ENCODE results near the gene CELF1. TPM values are rescaled to one million over a fixed set of nuclear protein-coding genes. Genes with fewer than 3 reads are reported as not detected.

CELF1 gene
- total RNA-seq, 1 donor from 2014 or later = 173 TPM

GRCh38 chr11:47488674-47489394 lies 64.1 kb downstream of the CELF1 start:
- Mint-ChIP-seq H3K27me3 (ENCODE audit: insufficient read depth, low read depth) (no peaks in the 10 kb centered on the region), H3K4me1 (no peaks in the 10 kb centered on the region), H3K27ac (no peak overlapping the region), H3K4me3 (no peak overlapping the region), H3K36me3 (peaks cover 27% of the 10 kb centered on the region), H3K9me3 (no peaks in the 10 kb centered on the region)
- Histone ChIP-seq H3K79me2 (ENCODE audit: low read depth) (peaks cover 74% of the 10 kb centered on the region), H3K4me1 (no peaks in the 10 kb centered on the region), H3K9ac (no peak overlapping the region), H2AFZ (replicated peaks) (no peak overlapping the region), H3F3A (ENCODE audit: low read depth) (peaks cover 12% of the 10 kb centered on the region), H3K4me2 (no peak overlapping the region), H3K9me3 (ENCODE audit: low read depth) (no peaks in the 10 kb centered on the region), H3K27ac (peak overlapping the region; percentile 1), H3K36me3 (peaks cover 32% of the 10 kb centered on the region), H3K4me3 (no peak overlapping the region), H4K20me1 (ENCODE audit: low read depth) (peaks cover 57% of the 10 kb centered on the region), H3K27me3 (no peaks in the 10 kb centered on the region)
- no peak for DNase-seq (ENCODE audit: low spot score)
- TF ChIP-seq CTCF (IDR thresholded peaks at IDR 0.05) = no peak
- TF ChIP-seq EZH2 (IDR thresholded peaks at IDR 0.05) = no peak
- TF ChIP-seq EZH2phosphoT487 (IDR thresholded peaks at IDR 0.05) = no peak

GRCh38 chr11:47488111-47488510 lies 64.8 kb downstream of the CELF1 start:
- Mint-ChIP-seq H3K27ac (no peak overlapping the region), H3K9me3 (no peaks in the 10 kb centered on the region), H3K27me3 (ENCODE audit: insufficient read depth, low read depth) (no peaks in the 10 kb centered on the region), H3K36me3 (peaks cover 30% of the 10 kb centered on the region), H3K4me3 (no peak overlapping the region), H3K4me1 (no peaks in the 10 kb centered on the region)
- Histone ChIP-seq H3K27ac (no peak overlapping the region), H4K20me1 (ENCODE audit: low read depth) (peaks cover 52% of the 10 kb centered on the region), H2AFZ (replicated peaks) (no peak overlapping the region), H3F3A (ENCODE audit: low read depth) (peaks cover 12% of the 10 kb centered on the region), H3K4me1 (no peaks in the 10 kb centered on the region), H3K4me3 (no peak overlapping the region), H3K36me3 (peaks cover 35% of the 10 kb centered on the region), H3K9me3 (ENCODE audit: low read depth) (no peaks in the 10 kb centered on the region), H3K4me2 (no peak overlapping the region), H3K79me2 (ENCODE audit: low read depth) (peaks cover 71% of the 10 kb centered on the region), H3K27me3 (no peaks in the 10 kb centered on the region), H3K9ac (no peak overlapping the region)
- TF ChIP-seq CTCF (IDR thresholded peaks at IDR 0.05) = no peak
- TF ChIP-seq EZH2phosphoT487 (IDR thresholded peaks at IDR 0.05) = no peak
- TF ChIP-seq EZH2 (IDR thresholded peaks at IDR 0.05) = no peak
- DNase-seq (ENCODE audit: low spot score) = no peak

GRCh38 chr11:47487421-47487820 lies 65.5 kb downstream of the CELF1 start:
- H3K36me3 ChIP-seq = peaks cover 40% of the 10 kb centered on the region
- peaks cover 65% of the 10 kb centered on the region for H3K79me2 ChIP-seq (ENCODE audit: low read depth)

More at GRCh38 chr11:47487421-47487820, 65.5 kb downstream of the CELF1 start:
- Mint-ChIP-seq H3K27me3 (ENCODE audit: insufficient read depth, low read depth) (no peaks in the 10 kb centered on the region), H3K9me3 (no peaks in the 10 kb centered on the region), H3K36me3 (peaks cover 30% of the 10 kb centered on the region), H3K27ac (no peak overlapping the region), H3K4me1 (no peaks in the 10 kb centered on the region), H3K4me3 (no peak overlapping the region)
- Histone ChIP-seq H3K4me3 (no peak overlapping the region), H3K9ac (no peak overlapping the region), H3K27me3 (no peaks in the 10 kb centered on the region), H3K4me2 (no peak overlapping the region), H3K4me1 (no peaks in the 10 kb centered on the region), H2AFZ (replicated peaks) (no peak overlapping the region), H3F3A (ENCODE audit: low read depth) (peaks cover 12% of the 10 kb centered on the region), H3K27ac (no peak overlapping the region), H4K20me1 (ENCODE audit: low read depth) (peaks cover 45% of the 10 kb centered on the region), H3K9me3 (ENCODE audit: low read depth) (no peaks in the 10 kb centered on the region)
- TF ChIP-seq EZH2 (IDR thresholded peaks at IDR 0.05) (no peak), EZH2phosphoT487 (IDR thresholded peaks at IDR 0.05) (no peak), CTCF (IDR thresholded peaks at IDR 0.05) (no peak)
- no peak for DNase-seq (ENCODE audit: low spot score)

Measured in neural progenitor cell (in vitro differentiated cells).